A673 (cell line): Measurements from ENCODE around the gene NFATC2.

Experiments
- EZH2 ChIP-seq: fragments of 200-600 bp; sonication (generic); IDR thresholded peaks from 2 replicates; pipeline ENCODE4 v1.6.1; 2017; ENCODE audit warnings: borderline replicate concordance, low read depth, mild to moderate bottlenecking, mixed read lengths, antibody characterized with exemption, low read length; ENCODE audit not compliant: poor library complexity, severe bottlenecking
- TF ChIP-seq, protein P1 (sequence below): fragments of 300-800, 200-600 bp; sonication (generic); conservative IDR thresholded peaks from 2 replicates; pipeline ENCODE4 v1.5.1; 2017; ENCODE audit warnings: low read depth, mild to moderate bottlenecking, antibody characterized with exemption, low read length, moderate library complexity, mixed read lengths

DNA sequence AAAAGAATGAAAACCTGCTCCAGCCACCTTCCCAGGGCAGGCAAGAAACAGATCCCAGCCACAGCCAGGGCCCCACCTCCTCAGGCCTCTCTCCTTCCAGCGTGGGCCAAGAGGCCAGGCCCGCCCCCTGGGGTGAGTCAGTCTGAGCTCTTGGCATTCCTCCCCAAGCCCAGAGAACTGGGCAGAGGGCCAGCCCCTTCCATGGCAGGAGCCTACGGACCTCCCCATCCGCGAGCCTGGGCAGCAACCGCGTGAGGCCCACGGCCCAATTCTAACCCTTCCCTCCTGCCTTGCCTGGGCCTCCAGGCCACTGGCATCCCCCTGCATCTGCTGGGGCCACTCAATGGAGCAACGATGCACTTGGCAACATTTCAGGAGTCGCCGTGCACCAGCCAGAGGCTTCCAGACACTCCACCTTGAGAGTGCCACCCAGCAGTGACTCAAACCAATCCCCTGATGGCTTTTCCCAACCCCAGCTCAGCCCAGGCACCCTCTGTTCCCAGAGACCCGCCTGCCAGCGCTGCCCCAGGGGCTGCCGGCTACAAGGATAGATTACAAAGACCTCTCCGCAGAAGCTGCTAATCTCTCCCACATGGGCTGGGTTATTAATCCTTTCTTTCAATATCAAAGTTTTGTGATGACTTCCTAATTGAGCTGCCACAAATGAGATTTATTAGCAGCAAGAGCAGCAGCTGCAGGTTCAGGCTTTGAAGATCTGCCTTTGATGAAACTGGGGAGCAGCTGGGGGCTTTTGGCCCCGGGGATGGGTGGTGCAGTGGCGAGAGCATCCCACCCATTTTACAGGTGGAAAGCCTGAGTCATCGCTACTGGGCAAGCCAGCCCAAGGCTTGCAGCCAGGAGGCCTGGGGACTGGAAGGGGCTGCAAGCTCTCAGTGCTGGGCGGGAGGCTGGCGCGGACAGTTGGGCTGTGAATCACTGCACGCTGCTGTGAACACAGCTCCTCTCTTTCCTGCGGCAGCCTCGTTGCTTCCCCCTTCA is 85.7 kb downstream of the NFATC2 start:
- TF ChIP-seq, protein P1, sequence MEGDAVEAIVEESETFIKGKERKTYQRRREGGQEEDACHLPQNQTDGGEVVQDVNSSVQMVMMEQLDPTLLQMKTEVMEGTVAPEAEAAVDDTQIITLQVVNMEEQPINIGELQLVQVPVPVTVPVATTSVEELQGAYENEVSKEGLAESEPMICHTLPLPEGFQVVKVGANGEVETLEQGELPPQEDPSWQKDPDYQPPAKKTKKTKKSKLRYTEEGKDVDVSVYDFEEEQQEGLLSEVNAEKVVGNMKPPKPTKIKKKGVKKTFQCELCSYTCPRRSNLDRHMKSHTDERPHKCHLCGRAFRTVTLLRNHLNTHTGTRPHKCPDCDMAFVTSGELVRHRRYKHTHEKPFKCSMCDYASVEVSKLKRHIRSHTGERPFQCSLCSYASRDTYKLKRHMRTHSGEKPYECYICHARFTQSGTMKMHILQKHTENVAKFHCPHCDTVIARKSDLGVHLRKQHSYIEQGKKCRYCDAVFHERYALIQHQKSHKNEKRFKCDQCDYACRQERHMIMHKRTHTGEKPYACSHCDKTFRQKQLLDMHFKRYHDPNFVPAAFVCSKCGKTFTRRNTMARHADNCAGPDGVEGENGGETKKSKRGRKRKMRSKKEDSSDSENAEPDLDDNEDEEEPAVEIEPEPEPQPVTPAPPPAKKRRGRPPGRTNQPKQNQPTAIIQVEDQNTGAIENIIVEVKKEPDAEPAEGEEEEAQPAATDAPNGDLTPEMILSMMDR = no peak
- no peak for TF ChIP-seq EZH2
